Embryonic facial prominence (tissue), 1 donor: ENCODE data around the gene IKZF5.

ENCODE experiments used
- DNase-seq: peaks from one replicate; pipeline ENCODE4 v3.0.0-alpha.2; 2016; ENCODE audit errors: extremely low spot score

IKZF5 gene

DNA sequence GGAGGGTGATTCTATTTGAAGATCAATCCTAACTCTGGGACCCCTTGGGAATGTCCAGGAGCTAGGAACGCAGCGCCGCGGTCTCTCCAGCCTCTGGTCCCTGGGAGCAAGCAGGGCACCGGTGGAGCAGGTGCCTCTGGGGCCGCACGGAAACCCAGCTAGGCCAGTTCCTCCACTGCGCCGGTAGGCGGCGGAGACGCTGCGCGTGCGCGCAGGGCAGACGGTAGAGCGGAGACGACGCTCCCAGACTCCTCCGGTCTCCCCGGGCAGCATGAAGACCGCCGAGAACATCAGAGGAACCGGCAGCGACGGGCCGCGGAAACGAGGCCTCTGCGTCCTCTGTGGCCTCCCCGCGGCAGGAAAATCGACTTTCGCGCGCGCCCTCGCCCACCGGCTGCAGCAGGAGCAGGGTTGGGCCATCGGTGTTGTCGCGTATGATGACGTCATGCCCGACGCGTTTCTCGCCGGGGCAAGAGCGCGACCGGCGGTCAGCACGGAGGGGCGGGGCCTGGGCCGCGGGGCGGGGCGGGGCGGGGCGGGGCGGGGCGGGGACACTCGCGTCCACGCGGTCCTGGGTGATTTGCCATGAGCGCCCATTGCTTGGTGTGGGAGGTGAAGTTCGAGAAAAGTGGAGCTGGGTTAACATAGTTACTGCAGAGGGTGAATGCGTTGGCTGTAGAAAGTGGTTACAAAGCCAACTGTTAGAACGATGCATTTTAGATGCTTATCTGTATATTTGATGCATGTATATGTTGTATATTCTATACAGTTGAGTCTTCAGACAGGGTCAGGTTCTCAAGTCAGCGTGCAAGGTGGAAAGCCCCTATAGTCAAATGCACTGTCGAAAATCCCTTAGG is 28.2 kb downstream of the IKZF5 start, which contains the start of gene PSTK:
Gene PSTK (plus strand): TSS at position 193 of the 857 bp plus-strand sequence. CDS start 79 bp downstream, at position 272.
- peak; percentile 64 for DNase-seq

DNA sequence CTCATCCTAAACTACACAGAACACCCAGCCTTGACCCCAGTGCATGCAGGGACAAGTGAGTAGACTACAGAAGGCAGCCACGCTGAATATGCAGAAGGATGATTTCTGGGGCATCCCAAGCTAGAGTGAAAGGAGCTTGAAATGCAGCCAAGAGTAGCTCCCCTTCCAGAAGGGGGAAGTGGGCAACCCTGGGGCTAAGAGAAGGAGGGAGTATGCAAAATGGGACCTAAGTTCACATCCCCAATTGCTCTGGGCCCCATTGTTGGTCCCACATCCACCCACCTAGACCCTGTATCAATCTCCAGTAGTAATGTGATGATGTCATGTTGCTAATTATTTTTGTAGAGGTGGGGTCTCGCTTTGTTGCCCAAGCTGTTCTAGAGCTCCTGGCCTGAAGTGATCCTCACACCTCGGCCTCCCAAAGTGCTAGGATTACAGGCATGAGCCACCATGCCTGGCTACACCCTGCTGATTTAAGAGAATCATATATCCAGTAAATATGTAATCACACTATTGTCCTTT is 34.0 kb downstream of the IKZF5 start:
- DNase-seq, result no peak

DNA sequence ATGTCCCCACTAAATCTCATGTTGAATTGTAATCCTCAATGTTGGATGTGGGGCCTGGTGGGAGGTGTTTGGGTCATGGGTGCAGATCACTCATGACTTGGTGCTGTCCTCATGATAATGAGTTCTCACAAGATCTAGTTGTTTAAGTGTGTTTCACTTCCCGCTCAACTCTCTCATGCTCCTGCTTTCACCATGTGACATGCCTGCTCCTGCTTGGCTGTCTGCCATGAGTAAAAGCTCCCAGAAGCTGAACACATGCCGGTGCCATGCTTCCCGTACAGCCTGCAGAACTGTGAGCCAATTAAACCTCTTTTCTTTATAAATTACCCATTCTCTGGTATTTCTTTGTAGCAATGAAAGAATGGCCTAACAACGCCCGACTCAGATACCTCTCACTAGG is 34.6 kb downstream of the IKZF5 start:
- DNase-seq, result no peak

DNA sequence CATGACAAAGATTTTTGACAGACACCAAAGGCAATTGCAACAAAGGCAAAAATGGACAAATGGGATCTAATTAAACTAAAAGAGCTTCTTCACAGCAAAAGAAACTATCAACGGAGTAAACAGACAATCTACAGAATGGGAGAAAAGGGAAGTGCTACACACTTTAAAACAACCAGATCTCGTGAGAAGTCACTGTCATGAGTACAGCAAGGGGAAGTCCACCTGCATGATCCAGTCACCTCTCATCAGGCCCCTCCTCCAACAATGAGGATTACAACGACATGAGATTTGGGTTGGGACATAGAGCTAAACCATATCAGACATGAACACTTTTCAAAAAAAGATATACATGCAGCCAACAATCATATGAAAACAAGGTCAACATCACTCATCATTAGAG is 39.9 kb downstream of the IKZF5 start:
- no peak for DNase-seq

DNA sequence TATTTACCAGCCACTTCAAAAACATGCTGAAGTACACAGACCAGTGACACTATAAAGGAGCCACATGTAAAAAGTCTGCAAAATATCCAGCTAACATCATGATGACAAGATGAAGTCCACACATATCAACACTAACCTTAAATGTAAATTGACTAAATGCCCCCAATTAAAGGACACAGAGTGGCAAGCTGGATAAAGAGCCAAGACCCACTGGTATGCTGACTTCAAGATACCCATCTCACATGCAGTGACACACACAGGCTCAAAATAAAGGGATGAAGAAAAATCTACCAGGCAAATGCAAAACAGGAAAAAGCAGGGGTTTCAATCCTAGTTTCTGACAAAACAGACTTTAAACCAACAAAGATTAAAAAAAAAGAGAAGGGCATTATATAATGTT is 41.7 kb downstream of the IKZF5 start:
- DNase-seq, result no peak

DNA sequence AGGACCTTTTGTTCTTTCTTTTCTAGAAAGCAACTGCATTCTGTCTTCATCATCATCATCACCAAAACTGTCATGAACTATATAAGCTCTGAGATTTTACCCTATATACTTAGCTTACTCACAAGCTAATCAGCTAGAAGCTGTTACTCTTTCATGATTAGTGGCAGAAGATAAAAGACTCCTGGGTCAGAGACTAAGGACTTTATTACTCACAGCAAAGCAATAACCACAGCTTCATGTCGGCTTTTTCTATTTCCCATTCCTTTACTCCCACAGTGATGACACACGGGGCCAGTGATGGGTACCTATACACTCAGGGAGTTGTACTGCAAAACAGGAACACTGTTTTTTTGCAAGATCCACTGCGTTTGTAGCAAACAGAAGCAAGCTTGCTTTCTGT is 46.2 kb downstream of the IKZF5 start:
- DNase-seq, result no peak

DNA sequence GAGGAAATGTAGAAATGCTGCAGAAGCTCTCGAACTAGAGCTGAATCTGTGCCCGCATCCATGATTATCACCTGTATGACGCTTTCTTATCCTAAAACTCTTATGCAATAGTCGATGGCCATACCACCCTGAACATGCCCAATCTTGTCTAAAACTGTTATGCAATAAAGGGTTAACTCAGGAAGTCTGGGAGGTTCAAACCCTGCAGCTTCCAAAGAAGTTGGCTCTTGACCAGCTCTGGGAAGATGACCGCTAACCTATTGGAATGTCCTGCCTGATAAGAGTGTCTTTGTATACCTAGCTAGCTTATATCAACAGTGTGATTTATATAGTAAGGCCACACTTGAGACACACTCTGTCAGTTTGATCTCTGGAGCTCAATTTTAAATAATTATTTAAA is 51.1 kb downstream of the IKZF5 start:
- no peak for DNase-seq

DNA sequence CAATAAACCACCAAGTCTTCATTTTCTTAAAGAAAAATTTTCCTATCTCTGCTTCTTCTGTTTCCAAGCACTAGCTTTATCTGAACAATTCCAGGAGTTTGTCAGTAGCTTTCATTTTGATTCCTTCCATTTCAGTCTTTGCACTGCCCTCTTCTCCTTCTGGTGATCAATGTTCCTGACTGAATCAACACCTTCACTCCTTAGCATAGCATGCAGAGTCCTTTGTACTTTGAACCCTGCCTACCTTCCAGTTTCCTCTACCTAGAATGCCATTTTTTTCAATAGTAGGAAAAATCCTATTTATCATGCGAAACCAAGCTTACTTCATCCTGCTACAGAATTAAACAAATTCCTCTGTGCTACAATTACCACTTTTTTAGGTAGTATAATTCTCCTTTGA is 52.7 kb downstream of the IKZF5 start:
- no peak for DNase-seq

DNA sequence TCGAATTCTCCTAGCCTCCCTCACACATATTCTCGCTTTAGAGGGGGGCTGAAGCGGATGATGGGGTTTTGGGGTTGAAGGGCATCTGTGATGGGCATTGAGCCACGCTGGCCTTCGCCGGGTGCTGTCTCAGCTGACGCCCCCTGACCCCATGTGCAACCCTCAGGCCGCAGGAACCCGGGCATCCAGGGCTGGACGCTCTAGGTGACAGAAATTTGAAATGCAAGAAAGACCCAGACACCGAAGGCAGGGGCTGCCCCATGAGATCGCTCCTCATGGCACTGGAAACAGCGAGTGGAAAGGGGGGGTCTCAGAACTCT is 53.9 kb downstream of the IKZF5 start:
- DNase-seq, result no peak

DNA sequence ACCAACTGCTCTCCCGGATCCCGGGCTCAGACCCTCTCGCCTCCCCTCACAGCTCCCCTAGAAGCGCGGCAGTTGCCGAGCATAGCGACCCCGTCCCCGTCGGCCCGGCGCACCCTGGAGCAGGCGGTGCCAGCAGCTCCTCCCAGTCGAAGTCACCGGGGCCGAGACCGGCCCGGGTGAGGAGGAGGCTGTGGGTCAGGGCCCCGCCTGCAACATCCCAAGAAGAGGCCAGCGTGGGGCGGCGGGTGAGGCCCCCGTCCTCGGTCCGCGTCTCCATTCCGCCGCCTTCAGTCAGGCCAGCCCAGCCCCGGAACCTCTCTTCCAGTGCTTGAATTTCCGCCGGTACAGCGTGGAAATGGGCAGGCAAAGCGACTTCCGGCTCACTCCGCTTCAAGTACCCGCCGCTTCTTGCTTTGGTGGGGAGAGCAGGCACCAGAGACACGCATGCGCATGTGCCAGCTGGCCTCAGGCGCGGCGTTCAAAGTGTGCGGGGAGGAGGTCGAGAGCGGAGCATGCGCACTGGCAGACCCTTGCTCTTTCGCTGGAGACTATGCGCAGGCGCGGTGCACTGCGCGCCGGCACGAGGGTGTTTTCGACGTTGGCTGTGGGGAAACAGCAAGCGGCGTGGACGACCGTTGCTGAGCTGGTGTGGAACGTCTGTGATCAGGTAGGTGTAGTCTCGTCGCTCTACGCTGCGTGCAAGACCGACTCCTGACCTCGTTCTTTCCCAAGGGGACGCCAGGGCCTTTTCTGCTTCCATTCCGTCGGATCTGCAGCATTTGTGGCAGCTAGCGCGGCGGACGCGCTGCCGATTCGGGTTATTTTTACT is 54.5 kb downstream of the IKZF5 start, which contains the start of gene C10orf88:
Gene C10orf88 (minus strand): TSS at position 326 of the 829 bp plus-strand sequence. CDS start 49 bp downstream, at position 277.
- peak; percentile 99 for DNase-seq

DNA sequence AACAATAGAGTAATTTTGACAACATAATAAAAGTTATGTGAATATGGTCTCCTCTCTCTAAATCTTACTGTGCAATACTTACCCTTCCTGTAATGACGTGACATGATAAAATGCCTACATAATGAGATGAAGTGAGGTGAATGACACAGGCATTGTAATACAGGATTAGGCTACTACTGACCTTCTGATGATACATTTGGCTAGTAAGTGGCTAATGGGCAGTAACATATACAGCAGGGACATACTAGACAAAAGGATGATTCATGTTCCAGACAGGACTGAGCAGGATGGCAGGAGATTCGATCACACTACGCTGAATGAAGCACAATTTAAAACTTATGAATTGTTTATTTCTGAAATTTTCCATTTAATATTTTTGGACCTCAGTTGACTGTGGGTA is 59.3 kb downstream of the IKZF5 start:
- no peak for DNase-seq
